Natural killer cell (primary cell): ENCODE measurements around the gene RAPGEF4. TPM values are rescaled to one million over a fixed set of nuclear protein-coding genes. Genes with fewer than 3 reads are reported as not detected.

ENCODE experiments used
- ATAC-seq, 3 donors: fragments of 150-1000 bp in 2 of 3; fragments of 200-7000 bp in 1 of 3; cut with Tn5 transposase; 1 replicate in 1 of 3; 2 replicates in 2 of 3; pipeline ENCODE4 v1.10.0; 2021; ENCODE audit warnings: mild to moderate bottlenecking in 2 of 3, moderate library complexity in 2 of 3
- DNase-seq, 2 donors: peaks; one replicate each; pipeline versions ENCODE4 v3.0.0 to v3.0.0-alpha.2; 2013 to 2021; ENCODE audit warnings: mixed read lengths in 1 of 2
- H3K27ac ChIP-seq: one replicate; pipeline ENCODE4 v1.5.1; 2013; ENCODE audit warnings: mild to moderate bottlenecking, low read length
- H3K27me3 ChIP-seq: one replicate; pipeline ENCODE4 v1.6.1; 2013; ENCODE audit warnings: low read length; ENCODE audit not compliant: control insufficient read depth, insufficient read depth
- H3K36me3 ChIP-seq: one replicate; pipeline ENCODE4 v1.6.1; 2013; ENCODE audit warnings: low read length; ENCODE audit not compliant: control insufficient read depth, insufficient read depth
- H3K4me1 ChIP-seq: one replicate; pipeline ENCODE4 v1.6.1; 2013; ENCODE audit warnings: low read length; ENCODE audit not compliant: control insufficient read depth, insufficient read depth
- H3K4me3 ChIP-seq: one replicate; pipeline ENCODE4 v1.5.1; 2013; ENCODE audit warnings: low read length
- H3K9me3 ChIP-seq: one replicate; pipeline ENCODE4 v1.6.1; 2013; ENCODE audit warnings: low read length; ENCODE audit not compliant: control insufficient read depth, insufficient read depth
- H3K27ac Mint-ChIP-seq, 2 donors: one replicate each; pipeline ENCODE4 v1.8.0; 2022; ENCODE audit warnings: mild to moderate bottlenecking in 2 of 2, mixed read lengths in 2 of 2, moderate library complexity in 1 of 2
- H3K27me3 Mint-ChIP-seq, 2 donors: one replicate each; pipeline ENCODE4 v1.8.0; 2022; ENCODE audit warnings: low read depth in 2 of 2, mixed read lengths in 2 of 2
- H3K36me3 Mint-ChIP-seq: one replicate; pipeline ENCODE4 v1.8.0; 2022; ENCODE audit warnings: mixed read lengths
- H3K4me1 Mint-ChIP-seq, 2 donors: one replicate each; pipeline ENCODE4 v1.8.0; 2022; ENCODE audit warnings: mixed read lengths in 2 of 2
- H3K4me3 Mint-ChIP-seq: one replicate; pipeline ENCODE4 v1.8.0; 2022; ENCODE audit warnings: mild to moderate bottlenecking, moderate library complexity, mixed read lengths
- H3K9me3 Mint-ChIP-seq, 2 donors: one replicate each; pipeline ENCODE4 v1.8.0; 2022; ENCODE audit warnings: mixed read lengths in 2 of 2
- CTCF ChIP-seq: fragments of 200-600 bp; IDR thresholded peaks from one replicate; pipeline ENCODE4 v1.8.0; 2022; ENCODE audit warnings: antibody characterized with exemption
- WGBS: methylation state at CpG from one replicate; pipeline ENCODE4 v1.1.7; 2013; ENCODE audit warnings: missing lambda C conversion rate; ENCODE audit not compliant: insufficient coverage; 5-methylcytosine and 5-hydroxymethylcytosine counted together
- intact Hi-C: fragments of 100-400 bp; cut with micrococcal nuclease; formaldehyde crosslinking; loops from one replicate; pipeline ENCODE4 v1.14.2; 2022
- total RNA-seq, 4 donors: library from RNA; stranded (reverse); fragments of 120-200 nt in 1 of 4; gene quantifications; one replicate each; pipeline versions ENCODE4 v1.2.3 to v1.2.4, GENCODE V29; 2013 to 2022

The RAPGEF4 gene
- total RNA-seq, 3 donors from 2014 or later (not counting 1 experiment from before 2014, with no cell fraction given) = 0.50 TPM; not detected in 2

GRCh38 chr2:172986040-172986439 lies 250.4 kb downstream of the RAPGEF4 start:
- Histone ChIP-seq H3K4me3 (no peak overlapping the region), H3K9me3 (no peaks in the 10 kb centered on the region), H3K27ac (no peak overlapping the region), H3K27me3 (no peaks in the 10 kb centered on the region), H3K4me1 (no peaks in the 10 kb centered on the region), H3K36me3 (no peaks in the 10 kb centered on the region)
- DNase-seq (no peak), ATAC-seq (no peak)
- H3K4me3 Mint-ChIP-seq = no peak overlapping the region
- H3K4me1 Mint-ChIP-seq = peaks cover 0 to 10% of the 10 kb centered on the region in 2 donors
- H3K27ac Mint-ChIP-seq = no peak overlapping the region
- intact Hi-C loops = no loop called here
- no peaks in the 10 kb centered on the region for H3K36me3 Mint-ChIP-seq
- H3K27me3 Mint-ChIP-seq = peaks cover 5 to 30% of the 10 kb centered on the region in 2 donors
- no peaks in the 10 kb centered on the region for H3K9me3 Mint-ChIP-seq
- whole genome bisulfite sequencing = 32% methylated on average over 2 of the region's 2 CpGs
- TF ChIP-seq CTCF = no peak

- peaks cover 0 to 10% of the 10 kb centered on the region in 2 donors for H3K4me1 Mint-ChIP-seq
- peaks cover 3 to 19% of the 10 kb centered on the region in 2 donors for H3K27me3 Mint-ChIP-seq
- intact Hi-C loops = no loop called here
- H3K27ac Mint-ChIP-seq = no peak overlapping the region
- H3K9me3 Mint-ChIP-seq = no peaks in the 10 kb centered on the region
- no peaks in the 10 kb centered on the region for H3K27me3 ChIP-seq
- DNase-seq (no peak), ATAC-seq (no peak)
- no peaks in the 10 kb centered on the region for H3K4me1 ChIP-seq
- TF ChIP-seq CTCF = no peak
- no peaks in the 10 kb centered on the region for H3K9me3 ChIP-seq
- no peak overlapping the region for H3K27ac ChIP-seq
- no peaks in the 10 kb centered on the region for H3K36me3 Mint-ChIP-seq
- H3K4me3 Mint-ChIP-seq = no peak overlapping the region
- WGBS = 94% methylated on average over 7 of the region's 7 CpGs
- H3K4me3 ChIP-seq = no peak overlapping the region
- H3K36me3 ChIP-seq = no peaks in the 10 kb centered on the region
Observed at GRCh38 chr2:172988728-172989127, 253.1 kb downstream of the RAPGEF4 start.

GRCh38 chr2:172991031-172991430 lies 255.4 kb downstream of the RAPGEF4 start:
- no peaks in the 10 kb centered on the region for H3K36me3 ChIP-seq
- TF ChIP-seq CTCF = no peak
- 80% methylated on average over 5 of the region's 7 CpGs for WGBS
- Mint-ChIP-seq H3K36me3 (no peaks in the 10 kb centered on the region), H3K27ac (no peak overlapping the region), H3K9me3 (no peaks in the 10 kb centered on the region), H3K4me3 (no peak overlapping the region), H3K4me1 (peaks cover 0 to under 1% of the 10 kb centered on the region in 2 donors), H3K27me3 (peaks cover 3 to 15% of the 10 kb centered on the region in 2 donors)
- no peak overlapping the region for H3K27ac ChIP-seq
- no peaks in the 10 kb centered on the region for H3K4me1 ChIP-seq
- H3K4me3 ChIP-seq = no peak overlapping the region
- no peak for DNase-seq
- H3K27me3 ChIP-seq = no peaks in the 10 kb centered on the region
- no peak for ATAC-seq
- no peaks in the 10 kb centered on the region for H3K9me3 ChIP-seq
- intact Hi-C loops = no loop called here

GRCh38 chr2:172993139-172993538 lies 257.5 kb downstream of the RAPGEF4 start:
- DNase-seq = no peak
- H3K27ac Mint-ChIP-seq = no peak overlapping the region
- no peak for ATAC-seq
- H3K4me3 Mint-ChIP-seq = no peak overlapping the region
- H3K4me1 Mint-ChIP-seq = no peaks in the 10 kb centered on the region
- no peak for TF ChIP-seq CTCF
- intact Hi-C loops = no loop called here
- H3K36me3 ChIP-seq = no peaks in the 10 kb centered on the region
- WGBS = 81% methylated on average over 3 of the region's 4 CpGs
- no peaks in the 10 kb centered on the region for H3K27me3 ChIP-seq
- no peak overlapping the region for H3K27ac ChIP-seq
- H3K9me3 ChIP-seq = no peaks in the 10 kb centered on the region
- no peaks in the 10 kb centered on the region for H3K36me3 Mint-ChIP-seq
- H3K4me1 ChIP-seq = no peaks in the 10 kb centered on the region
- H3K9me3 Mint-ChIP-seq = no peaks in the 10 kb centered on the region
- H3K4me3 ChIP-seq = no peak overlapping the region
- H3K27me3 Mint-ChIP-seq = peaks cover 9 to 34% of the 10 kb centered on the region in 2 donors
